ENCODE data around the gene ADGRL3. TPM values are rescaled to one million over a fixed set of nuclear protein-coding genes. Genes with fewer than 3 reads are reported as not detected.

The ADGRL3 gene
- total RNA-seq, 2 experiments from 2014 or later, result not detected

GRCh38 chr4:61828960-61829359, 628.8 kb downstream of the ADGRL3 start:
- CTCF ChIA-PET, result interaction anchor here (1.1 kb wide), 1 partner anchor 9 kb away, joined by 4 read pairs; no protein-coding TSS in a partner anchor
- no peaks in the 10 kb centered on the region for H3K36me3 Mint-ChIP-seq (ENCODE audit: low read depth)
- intact Hi-C loops (cut with micrococcal nuclease), result no loop called here
- ATAC-seq (no peak), DNase-seq (no peak)
- POLR2A ChIA-PET, result no interaction called here
- no peak overlapping the region for H3K4me3 Mint-ChIP-seq
- H3K27ac Mint-ChIP-seq, result no peak overlapping the region
- peaks cover 2% of the 10 kb centered on the region for H3K9me3 Mint-ChIP-seq
- no peaks in the 10 kb centered on the region for H3K27me3 Mint-ChIP-seq
- no peaks in the 10 kb centered on the region for H3K4me1 Mint-ChIP-seq (ENCODE audit: low read depth)
- TF ChIP-seq, protein P1, sequence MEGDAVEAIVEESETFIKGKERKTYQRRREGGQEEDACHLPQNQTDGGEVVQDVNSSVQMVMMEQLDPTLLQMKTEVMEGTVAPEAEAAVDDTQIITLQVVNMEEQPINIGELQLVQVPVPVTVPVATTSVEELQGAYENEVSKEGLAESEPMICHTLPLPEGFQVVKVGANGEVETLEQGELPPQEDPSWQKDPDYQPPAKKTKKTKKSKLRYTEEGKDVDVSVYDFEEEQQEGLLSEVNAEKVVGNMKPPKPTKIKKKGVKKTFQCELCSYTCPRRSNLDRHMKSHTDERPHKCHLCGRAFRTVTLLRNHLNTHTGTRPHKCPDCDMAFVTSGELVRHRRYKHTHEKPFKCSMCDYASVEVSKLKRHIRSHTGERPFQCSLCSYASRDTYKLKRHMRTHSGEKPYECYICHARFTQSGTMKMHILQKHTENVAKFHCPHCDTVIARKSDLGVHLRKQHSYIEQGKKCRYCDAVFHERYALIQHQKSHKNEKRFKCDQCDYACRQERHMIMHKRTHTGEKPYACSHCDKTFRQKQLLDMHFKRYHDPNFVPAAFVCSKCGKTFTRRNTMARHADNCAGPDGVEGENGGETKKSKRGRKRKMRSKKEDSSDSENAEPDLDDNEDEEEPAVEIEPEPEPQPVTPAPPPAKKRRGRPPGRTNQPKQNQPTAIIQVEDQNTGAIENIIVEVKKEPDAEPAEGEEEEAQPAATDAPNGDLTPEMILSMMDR (IDR thresholded peaks at IDR 0.05), result no peak

DNA sequence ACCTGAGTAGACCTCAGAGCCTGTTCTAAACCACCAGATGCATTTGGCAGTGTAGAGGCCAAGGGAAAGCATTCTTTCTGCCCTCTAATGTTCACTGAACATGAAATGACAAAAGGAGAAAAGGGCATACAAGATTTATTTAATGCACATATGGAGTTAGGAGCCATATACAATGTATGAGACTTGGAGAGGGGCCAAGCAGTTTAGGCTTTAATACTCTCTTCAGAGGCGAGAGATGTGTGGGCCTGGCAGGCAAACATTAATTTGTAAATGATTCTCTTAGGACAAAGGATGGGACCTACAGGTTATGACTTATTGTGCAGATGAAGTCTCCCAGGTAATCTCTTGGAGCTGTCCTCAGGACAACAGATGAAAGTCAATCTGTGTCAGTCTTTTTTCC, 631.9 kb downstream of the ADGRL3 start:
- no peak overlapping the region for H3K27ac Mint-ChIP-seq

DNA sequence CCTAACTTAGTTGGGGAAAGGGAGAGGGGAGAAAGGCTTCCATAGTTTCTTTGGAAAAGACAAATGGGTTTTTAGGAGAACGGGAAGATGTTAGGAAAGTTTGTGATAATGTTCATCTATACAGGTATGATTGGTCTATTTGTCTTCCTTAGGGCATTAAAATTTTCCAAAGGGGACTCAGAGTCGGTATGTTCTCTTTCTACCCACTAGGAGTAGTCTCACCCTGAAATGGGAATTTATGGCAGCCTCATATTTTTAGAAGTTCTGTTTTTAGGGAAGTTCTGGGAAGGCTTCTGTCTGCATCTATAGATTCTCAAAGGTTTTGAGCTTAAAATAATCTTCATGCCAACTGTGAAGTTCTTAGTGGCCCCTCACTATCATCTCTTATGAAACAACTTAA, 637.3 kb downstream of the ADGRL3 start:
- DNase-seq (no peak), ATAC-seq (no peak)
- ChIA-PET CTCF (interaction anchor here (1.4 kb wide), 1 partner anchor 9 kb away, joined by 4 read pairs; no protein-coding TSS in a partner anchor), POLR2A (no interaction called here)
- peaks cover 5% of the 10 kb centered on the region for H3K9me3 Mint-ChIP-seq
- intact Hi-C loops (cut with micrococcal nuclease), result no loop called here
- no peaks in the 10 kb centered on the region for H3K4me1 Mint-ChIP-seq (ENCODE audit: low read depth)
- TF ChIP-seq, protein P1 (IDR thresholded peaks at IDR 0.05), result no peak
- no peaks in the 10 kb centered on the region for H3K27me3 Mint-ChIP-seq
- H3K36me3 Mint-ChIP-seq (ENCODE audit: low read depth), result no peaks in the 10 kb centered on the region
- no peak overlapping the region for H3K4me3 Mint-ChIP-seq
- no peak overlapping the region for H3K27ac Mint-ChIP-seq

More for the DNA sequence above, 631.9 kb downstream of the ADGRL3 start:
- no peak overlapping the region for H3K4me3 Mint-ChIP-seq
- no peaks in the 10 kb centered on the region for H3K4me1 Mint-ChIP-seq (ENCODE audit: low read depth)
- H3K9me3 Mint-ChIP-seq, result peaks cover 2% of the 10 kb centered on the region
- TF ChIP-seq, protein P1 (IDR thresholded peaks at IDR 0.05), result no peak
- H3K36me3 Mint-ChIP-seq (ENCODE audit: low read depth), result no peaks in the 10 kb centered on the region
- ChIA-PET POLR2A (no interaction called here), CTCF (no interaction called here)
- ATAC-seq (no peak), DNase-seq (no peak)
- intact Hi-C loops (cut with micrococcal nuclease), result no loop called here
- H3K27me3 Mint-ChIP-seq, result no peaks in the 10 kb centered on the region

DNA sequence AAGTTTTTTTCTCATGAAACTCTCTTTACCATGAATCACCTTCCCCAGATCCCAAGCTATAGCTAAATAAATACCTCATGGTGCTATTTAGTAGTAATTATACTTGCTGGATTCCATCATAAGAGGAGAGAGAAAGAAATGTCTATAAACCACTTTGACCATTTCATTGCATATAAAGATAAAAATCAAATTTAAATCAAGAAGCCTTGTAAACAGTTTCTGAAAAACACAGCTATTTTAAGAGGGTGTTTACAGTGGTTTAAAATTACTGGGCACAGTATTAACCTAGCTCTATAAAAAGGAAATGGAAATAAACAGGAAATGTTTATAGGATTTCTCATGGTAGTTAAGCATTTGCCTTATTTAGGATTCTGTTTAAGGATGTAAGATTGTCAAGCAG, 637.9 kb downstream of the ADGRL3 start:
- TF ChIP-seq, protein P1 (IDR thresholded peaks at IDR 0.05), result no peak

GRCh38 chr4:61841714-61842113, 641.6 kb downstream of the ADGRL3 start:
- H3K4me1 Mint-ChIP-seq (ENCODE audit: low read depth), result no peaks in the 10 kb centered on the region
- intact Hi-C loops (cut with micrococcal nuclease), result no loop called here

More for the DNA sequence above, 637.9 kb downstream of the ADGRL3 start:
- H3K4me3 Mint-ChIP-seq, result no peak overlapping the region
- CTCF ChIA-PET, result interaction anchor here (1.4 kb wide), 1 partner anchor 9 kb away, joined by 4 read pairs; no protein-coding TSS in a partner anchor
- H3K36me3 Mint-ChIP-seq (ENCODE audit: low read depth), result no peaks in the 10 kb centered on the region
- H3K27ac Mint-ChIP-seq, result no peak overlapping the region
- ATAC-seq (no peak), DNase-seq (no peak)
- no peaks in the 10 kb centered on the region for H3K4me1 Mint-ChIP-seq (ENCODE audit: low read depth)
- POLR2A ChIA-PET, result no interaction called here
- intact Hi-C loops (cut with micrococcal nuclease), result no loop called here
- H3K27me3 Mint-ChIP-seq, result no peaks in the 10 kb centered on the region
- H3K9me3 Mint-ChIP-seq, result peaks cover 5% of the 10 kb centered on the region

More at GRCh38 chr4:61841714-61842113, 641.6 kb downstream of the ADGRL3 start:
- Mint-ChIP-seq H3K27ac (no peak overlapping the region), H3K4me3 (no peak overlapping the region), H3K9me3 (peaks cover 5% of the 10 kb centered on the region), H3K36me3 (ENCODE audit: low read depth) (no peaks in the 10 kb centered on the region), H3K27me3 (no peaks in the 10 kb centered on the region)
- ChIA-PET POLR2A (no interaction called here), CTCF (no interaction called here)
- no peak for DNase-seq
- no peak for ATAC-seq
- TF ChIP-seq, protein P1 (IDR thresholded peaks at IDR 0.05), result no peak
